ENCODE results near the gene NFXL1.

GRCh38 chr4:47945930-47946726, 31.7 kb upstream of the NFXL1 start:
- TF ChIP-seq, protein P1, sequence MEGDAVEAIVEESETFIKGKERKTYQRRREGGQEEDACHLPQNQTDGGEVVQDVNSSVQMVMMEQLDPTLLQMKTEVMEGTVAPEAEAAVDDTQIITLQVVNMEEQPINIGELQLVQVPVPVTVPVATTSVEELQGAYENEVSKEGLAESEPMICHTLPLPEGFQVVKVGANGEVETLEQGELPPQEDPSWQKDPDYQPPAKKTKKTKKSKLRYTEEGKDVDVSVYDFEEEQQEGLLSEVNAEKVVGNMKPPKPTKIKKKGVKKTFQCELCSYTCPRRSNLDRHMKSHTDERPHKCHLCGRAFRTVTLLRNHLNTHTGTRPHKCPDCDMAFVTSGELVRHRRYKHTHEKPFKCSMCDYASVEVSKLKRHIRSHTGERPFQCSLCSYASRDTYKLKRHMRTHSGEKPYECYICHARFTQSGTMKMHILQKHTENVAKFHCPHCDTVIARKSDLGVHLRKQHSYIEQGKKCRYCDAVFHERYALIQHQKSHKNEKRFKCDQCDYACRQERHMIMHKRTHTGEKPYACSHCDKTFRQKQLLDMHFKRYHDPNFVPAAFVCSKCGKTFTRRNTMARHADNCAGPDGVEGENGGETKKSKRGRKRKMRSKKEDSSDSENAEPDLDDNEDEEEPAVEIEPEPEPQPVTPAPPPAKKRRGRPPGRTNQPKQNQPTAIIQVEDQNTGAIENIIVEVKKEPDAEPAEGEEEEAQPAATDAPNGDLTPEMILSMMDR (optimal IDR thresholded peaks at IDR 0.05 in 1 of 3, IDR thresholded peaks at IDR 0.05 in 1 of 3, conservative IDR thresholded peaks at IDR 0.05 in 1 of 3; ENCODE audit: extremely low read depth in 1 of 3, insufficient read depth in 2 of 3, low read length in 3 of 3): no peak
- no peak for TF ChIP-seq EZH2 (IDR thresholded peaks at IDR 0.05; ENCODE audit: low read length)
